Measurements from ENCODE around the gene PCGF3.
"Not testable (repeated sequence)": the region's sequence is repeated elsewhere in the genome, so short reads cannot be mapped to it uniquely, and the experiment has no call there.

Gene PCGF3

DNA sequence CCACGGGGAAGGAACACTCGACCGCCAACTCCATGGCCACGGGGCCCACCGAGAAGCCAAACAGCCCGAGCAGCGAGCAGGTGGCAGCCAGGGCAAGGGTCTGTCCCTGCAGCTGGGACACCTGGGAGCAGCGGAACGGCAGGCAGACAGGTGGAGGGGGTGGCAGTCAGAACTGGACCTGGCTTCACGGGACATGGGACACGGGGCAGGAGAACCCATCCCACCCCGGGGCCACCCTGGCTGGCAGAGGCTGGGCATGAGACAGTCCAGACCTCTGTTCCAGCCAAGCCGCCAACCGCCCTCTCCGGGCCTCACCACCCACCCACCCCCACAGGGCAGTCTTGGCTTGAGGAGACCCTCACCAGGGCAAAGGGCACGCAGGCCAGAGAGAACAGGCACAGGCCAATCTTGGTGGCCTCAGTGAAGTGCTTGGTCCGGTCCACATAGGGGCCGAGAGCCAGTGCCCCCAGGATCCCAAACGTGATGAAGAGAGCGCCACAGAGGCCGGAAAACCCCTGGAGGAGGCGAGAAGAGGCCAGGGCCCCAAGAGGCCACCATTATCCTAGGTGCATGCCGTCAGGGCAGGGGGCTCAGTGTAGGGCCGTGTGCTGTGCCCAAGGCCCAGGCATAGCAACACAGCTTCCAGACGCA, 22.3 kb upstream of the PCGF3 start:
- DNase-seq: no peak

DNA sequence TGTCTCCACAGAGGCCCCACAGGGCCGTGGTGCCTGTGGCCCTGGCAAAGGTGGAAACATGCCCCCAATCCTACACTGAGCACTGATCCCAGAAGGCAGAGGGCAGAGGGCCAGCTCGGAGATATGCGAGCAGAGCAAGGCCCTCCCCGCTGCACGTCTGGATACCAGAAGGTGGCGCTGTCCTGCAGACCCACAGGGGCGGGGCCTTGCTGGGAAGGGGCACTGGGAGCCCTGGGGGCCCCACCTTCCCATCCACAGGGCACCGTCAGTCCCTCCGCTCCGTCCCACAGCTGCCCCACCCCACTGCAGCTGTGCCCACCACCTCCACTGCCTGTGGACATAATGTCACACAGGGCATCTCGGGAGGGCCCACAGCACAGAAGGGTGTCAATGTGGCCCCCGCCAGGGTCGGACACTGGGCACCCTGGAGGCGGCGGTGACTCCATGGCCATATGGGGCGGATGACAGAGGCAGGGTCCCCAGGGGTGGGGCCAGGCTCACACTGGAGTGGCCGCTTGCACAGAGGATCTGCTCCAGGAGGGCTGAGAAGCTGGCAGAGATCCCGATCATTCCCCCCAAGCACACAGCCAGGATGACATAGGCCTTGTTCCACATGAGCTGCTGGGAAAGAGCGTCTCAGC, 21.5 kb upstream of the PCGF3 start:
- DNase-seq: peak; percentile 3

GRCh38 chr4:684623-685327, 20.9 kb upstream of the PCGF3 start:
- DNase-seq: no peak

DNA sequence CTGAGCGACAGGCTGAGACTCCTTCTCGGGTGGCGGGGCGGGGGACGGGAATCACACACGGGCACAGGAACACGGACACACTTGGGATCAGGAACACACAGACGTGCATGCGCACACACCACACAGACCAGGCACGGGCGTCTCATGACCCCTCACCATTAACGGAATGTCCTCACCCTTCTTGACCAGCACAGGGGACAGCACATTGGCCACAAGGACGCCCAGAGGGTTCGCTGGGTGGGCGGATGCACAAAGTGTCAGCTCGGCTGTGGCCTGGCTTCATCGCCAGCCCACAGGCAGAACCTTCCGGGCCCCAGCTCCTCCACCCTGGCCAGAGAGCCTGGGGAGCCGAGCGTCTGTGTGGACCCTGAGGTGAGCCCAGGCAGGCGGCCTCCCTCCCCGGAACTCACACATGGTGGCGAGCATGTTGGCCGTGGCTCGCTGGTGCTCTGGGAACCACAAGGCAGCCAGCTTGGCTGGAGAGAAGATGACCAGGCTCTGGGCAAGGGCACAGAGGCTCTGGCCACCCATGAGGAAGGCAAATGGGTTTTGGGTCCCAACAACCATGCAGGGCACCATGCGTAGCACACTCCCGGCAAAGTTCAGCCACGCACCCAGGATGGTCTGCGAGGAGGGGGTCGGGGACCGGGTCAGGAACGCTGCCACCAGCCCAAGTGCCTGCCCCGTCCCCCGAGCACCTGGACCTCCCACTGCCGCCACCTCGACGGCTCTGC, 19.8 kb upstream of the PCGF3 start:
- no peak for DNase-seq

DNA sequence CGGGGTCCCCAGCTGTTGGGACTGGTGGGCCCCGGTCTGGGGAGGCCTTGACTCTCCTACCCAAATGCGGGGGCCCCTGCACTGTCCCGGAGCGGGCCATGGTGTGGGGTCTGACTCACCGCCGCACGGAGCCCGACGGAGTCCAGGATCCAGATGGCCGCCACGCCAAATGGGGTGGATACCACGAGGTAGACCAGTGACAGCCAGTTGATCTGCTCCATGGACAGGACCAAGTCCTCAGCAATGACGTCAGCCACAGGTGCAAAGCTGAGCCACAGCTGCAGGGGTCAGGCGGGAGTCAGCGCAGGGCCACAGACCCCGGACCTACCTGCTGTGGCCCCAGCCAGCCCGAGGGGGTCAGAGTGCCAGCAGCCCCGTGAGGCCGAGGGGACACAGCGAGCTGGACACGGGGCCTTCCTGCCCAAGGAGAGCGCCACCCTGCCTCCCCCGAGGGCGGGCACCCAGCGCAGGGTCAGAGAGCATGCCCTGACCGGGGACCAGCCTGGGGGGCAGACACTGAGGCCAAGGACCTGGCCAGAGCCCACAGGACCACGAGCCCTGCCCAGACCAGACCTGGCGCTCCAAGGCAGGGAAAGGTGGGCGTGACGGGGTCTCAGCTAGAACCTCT, 19.1 kb upstream of the PCGF3 start:
- DNase-seq: no peak

DNA sequence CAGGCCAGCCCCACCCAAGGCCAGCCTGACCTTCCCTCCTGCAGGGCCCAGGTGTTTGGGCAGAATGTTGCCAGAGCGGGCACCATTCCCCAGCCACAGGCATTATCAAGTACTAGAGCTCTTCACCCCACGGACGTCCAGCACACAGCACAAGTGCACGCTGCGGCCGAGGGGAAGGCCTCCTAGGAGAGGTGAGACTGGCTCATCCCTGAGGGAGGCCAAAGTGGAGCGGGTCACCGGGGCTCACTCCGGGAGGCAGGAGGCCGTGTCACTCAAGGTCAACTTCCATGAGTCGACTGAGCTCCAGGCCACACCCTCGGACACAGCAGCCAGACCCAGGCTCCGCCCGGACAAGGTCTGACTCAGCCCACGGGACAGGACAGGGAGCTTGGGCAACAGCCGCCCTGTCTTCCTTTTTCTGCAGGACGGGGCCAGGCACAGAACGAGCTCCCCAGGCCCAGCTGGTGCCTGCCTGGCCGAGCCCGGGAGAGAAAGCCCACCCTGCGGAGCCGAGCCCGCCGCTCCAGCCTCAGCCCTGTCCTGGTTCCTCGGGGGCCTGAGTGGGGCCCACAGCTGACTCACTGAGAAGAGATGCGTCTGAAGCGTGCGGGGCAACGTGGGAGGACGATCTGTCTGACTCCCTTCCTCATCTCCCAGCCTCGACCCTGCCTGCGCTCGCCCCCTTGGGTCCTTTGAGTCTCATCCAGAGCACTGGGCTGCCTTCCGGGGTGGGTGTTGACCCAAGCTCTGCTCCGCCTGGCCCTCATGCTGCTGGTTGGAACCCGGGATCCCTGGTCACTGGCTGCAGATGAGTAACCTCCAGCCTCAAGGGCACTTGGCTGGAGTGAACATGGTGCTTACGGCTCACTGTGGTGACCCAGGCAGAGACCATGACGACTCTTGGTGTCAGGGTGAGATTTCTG, 18.3 kb upstream of the PCGF3 start:
- DNase-seq: no peak

DNA sequence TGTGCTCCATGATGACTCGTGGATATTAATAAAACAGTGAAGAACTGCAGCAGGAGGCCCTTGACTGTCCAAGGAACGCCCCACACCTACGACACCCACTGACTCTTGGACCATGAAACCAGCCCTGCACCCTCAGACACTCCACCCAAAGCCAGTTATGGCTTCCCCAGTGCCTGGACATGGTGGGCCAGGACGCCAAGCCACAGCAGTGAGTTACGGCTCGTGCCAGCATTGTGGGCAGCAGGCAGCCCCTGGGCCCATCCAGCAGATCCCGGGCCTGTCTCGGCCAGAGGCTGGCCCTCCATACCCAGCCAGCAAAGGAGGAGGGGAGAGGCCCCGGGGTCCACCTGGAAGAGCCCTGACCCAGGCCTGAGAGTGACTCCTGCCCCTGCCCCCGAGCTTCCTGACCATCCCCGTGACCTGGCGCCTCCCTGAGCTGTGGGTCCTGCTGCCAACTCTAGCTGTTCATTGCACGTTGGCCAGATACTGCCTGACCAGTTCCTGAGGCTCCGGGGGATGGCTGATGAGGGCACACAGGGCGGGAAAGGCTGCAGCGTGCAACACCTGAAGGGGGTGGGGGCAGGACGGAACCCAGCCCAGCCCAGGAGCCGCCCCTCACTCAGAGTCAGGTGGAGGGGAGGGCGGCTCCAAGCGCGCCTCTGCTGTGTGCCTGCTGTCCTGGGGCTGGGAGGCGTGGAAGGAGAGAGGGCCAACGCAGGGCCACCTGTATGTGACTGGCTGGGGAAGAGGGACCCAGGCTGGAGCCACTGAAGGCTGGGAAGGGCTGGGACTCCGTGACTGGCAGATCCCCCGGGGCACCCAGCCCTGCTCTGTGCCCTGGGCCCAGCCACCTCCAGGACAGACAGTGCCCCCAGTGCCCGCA, 17.4 kb upstream of the PCGF3 start:
- DNase-seq: no peak

DNA sequence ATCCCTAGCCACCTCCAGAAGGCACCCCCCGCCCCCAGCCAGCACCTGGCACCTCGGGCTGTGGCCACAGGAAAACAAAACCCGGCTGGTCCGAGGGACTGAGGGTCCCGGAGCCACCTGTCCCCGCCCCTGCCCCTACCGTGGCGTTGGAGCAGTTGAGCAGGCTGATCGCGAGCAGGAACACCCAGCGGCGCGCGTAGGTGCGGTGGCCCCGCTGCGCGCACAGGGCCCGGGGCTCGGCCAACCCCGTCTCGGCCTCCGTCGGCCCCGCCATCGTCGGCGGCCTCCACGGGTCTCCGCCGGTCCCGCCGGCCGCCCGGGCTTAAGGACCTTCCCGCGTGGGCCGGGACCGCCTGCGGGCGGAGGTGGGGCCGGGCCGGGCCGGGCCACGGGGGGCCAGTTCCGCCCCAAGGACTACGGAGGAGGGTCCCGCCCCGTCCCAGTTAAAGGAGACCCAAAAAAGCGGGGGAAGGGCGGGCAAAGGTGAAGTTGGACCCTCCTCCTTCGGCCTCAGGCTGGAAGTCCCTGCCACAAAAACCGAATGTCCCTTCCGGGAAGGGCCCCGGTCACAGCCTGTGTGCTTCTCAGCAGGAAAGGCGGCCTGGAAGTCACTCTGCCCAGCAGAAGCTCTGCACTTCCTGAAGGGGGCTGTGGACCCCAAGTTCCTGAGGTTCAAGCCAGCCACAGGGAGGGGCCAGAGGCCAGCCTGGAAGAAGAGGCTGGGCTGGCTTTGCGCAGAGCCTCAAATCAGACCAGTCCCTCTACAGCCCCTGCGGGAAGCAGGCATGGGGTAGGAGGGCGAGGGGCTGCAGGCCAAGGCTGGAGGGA, 16.6 kb upstream of the PCGF3 start, which contains the start of gene SLC49A3:
Gene SLC49A3 (minus strand): TSS at position 298 of the 828 bp plus-strand sequence. CDS start 24 bp downstream, at position 274.
- DNase-seq: no peak

- no peak for DNase-seq
These were observed 15.9 kb upstream of the PCGF3 start for GRCh38 chr4:689723-690122.

- no peak for DNase-seq
These were observed 12.7 kb upstream of the PCGF3 start for GRCh38 chr4:692771-693554.

GRCh38 chr4:694341-694940, 11.2 kb upstream of the PCGF3 start:
- DNase-seq: not testable (repeated sequence)

- no peak for DNase-seq
These were observed 5.6 kb upstream of the PCGF3 start for GRCh38 chr4:699816-700580.

DNA sequence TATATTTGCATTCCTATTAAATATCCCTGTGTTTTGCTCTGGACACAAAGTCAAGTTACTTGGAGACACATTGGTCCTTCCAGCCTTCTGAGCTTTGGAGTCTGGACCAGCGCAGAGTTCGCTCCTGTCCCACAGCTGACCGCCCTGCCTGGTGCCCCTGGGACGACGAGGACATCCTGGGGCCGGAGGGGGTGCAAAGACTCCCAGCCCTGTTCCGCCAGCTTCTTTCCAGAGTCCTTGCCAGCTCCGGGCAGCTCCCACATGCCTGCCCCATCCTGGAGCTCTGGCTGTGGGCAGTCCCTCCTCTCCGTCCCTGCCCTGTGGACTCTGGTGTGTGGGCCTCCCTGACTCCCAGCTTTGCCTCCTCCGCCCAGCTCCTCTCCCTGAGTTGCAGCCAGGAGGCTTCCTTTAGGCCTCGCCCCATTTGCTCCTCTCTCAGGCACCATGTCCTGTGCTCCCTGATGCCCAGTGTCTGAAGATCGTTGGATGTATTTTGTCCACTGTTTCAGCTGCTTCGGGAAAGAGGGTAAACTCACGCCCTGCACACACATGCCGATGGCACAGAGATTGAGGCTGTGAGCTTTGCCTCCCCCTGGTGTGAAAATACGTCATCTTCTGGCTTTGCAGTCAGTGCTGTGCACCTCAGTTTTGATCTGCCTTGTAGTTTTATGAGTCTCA, 4.9 kb upstream of the PCGF3 start:
- no peak for DNase-seq

DNA sequence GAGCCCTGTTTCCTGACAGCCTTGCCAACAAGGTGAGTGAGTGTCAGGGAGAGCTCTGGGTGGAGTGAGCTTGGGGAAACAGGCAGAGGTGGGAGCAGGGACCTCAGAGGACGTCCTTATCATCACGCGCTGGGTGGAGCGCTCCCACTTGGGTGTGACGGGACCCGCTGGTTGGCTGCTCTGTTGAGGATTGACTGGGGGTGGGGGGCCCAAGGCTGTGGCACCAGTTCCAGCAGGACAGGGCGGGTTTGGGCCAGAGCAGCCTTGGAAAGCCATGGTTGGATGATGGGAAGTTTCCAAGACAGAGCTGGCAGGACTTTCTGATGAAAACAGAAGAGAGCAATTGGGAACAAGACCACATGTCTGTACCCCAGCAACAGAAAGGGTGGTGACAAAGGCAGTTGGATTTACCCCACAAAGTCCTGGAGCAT, 3.0 kb upstream of the PCGF3 start:
- DNase-seq: no peak

GRCh38 chr4:703336-704197, 2.1 kb upstream of the PCGF3 start:
- DNase-seq: no peak
